Measurements from ENCODE around the gene SLC6A3. TPM values are rescaled to one million over a fixed set of nuclear protein-coding genes. Genes with fewer than 3 reads are reported as not detected.

Gene SLC6A3
- total RNA-seq, 2 experiments from 2014 or later: not detected

- no peak overlapping the region for H3K27ac Mint-ChIP-seq
- CTCF ChIA-PET: interaction anchor here (0.7 kb wide), 1 partner anchor 176 kb away, joined by 6 read pairs; no protein-coding TSS in a partner anchor
- no peaks in the 10 kb centered on the region for H3K27me3 Mint-ChIP-seq (ENCODE audit: low read depth)
- H3K4me1 Mint-ChIP-seq (ENCODE audit: low read depth): peaks cover 6% of the 10 kb centered on the region
- peaks cover 30% of the 10 kb centered on the region for H3K36me3 Mint-ChIP-seq (ENCODE audit: low read depth)
- DNase-seq: no peak
- intact Hi-C loops (cut with micrococcal nuclease): loop anchor here (1.0 kb wide), 1 partner anchor 84 kb away; no protein-coding TSS in a partner anchor
- H3K9me3 Mint-ChIP-seq: peaks cover 8% of the 10 kb centered on the region
- no peak overlapping the region for H3K4me3 Mint-ChIP-seq
Observed at GRCh38 chr5:1468629-1469527, 23.6 kb upstream of the SLC6A3 start.

GRCh38 chr5:1468247-1468612 lies 23.0 kb upstream of the SLC6A3 start:
- H3K27ac Mint-ChIP-seq: no peak overlapping the region
- CTCF ChIA-PET: interaction anchor here (0.7 kb wide), 1 partner anchor 176 kb away, joined by 6 read pairs; no protein-coding TSS in a partner anchor
- H3K4me3 Mint-ChIP-seq: no peak overlapping the region
- H3K36me3 Mint-ChIP-seq (ENCODE audit: low read depth): peaks cover 34% of the 10 kb centered on the region
- intact Hi-C loops (cut with micrococcal nuclease): loop anchor here (1.0 kb wide), 1 partner anchor 83 kb away; no protein-coding TSS in a partner anchor
- DNase-seq: peak; percentile 47
- H3K9me3 Mint-ChIP-seq: peaks cover 8% of the 10 kb centered on the region
- H3K4me1 Mint-ChIP-seq (ENCODE audit: low read depth): peaks cover 6% of the 10 kb centered on the region
- H3K27me3 Mint-ChIP-seq (ENCODE audit: low read depth): no peaks in the 10 kb centered on the region

- no peak overlapping the region for H3K4me3 Mint-ChIP-seq
- H3K36me3 Mint-ChIP-seq (ENCODE audit: low read depth): peaks cover 34% of the 10 kb centered on the region
- no peak overlapping the region for H3K27ac Mint-ChIP-seq
- no peak for DNase-seq
- H3K4me1 Mint-ChIP-seq (ENCODE audit: low read depth): peaks cover 6% of the 10 kb centered on the region
- intact Hi-C loops (cut with micrococcal nuclease): loop anchor here (1.0 kb wide), 1 partner anchor 82 kb away; no protein-coding TSS in a partner anchor
- CTCF ChIA-PET: interaction anchor here (0.7 kb wide), 1 partner anchor 177 kb away, joined by 6 read pairs; no protein-coding TSS in a partner anchor
- no peaks in the 10 kb centered on the region for H3K27me3 Mint-ChIP-seq (ENCODE audit: low read depth)
- H3K9me3 Mint-ChIP-seq: peaks cover 8% of the 10 kb centered on the region
Observed at GRCh38 chr5:1467341-1468246, 22.4 kb upstream of the SLC6A3 start.

GRCh38 chr5:1466631-1467265 lies 21.5 kb upstream of the SLC6A3 start:
- CTCF ChIA-PET: no interaction called here
- no peak overlapping the region for H3K4me3 Mint-ChIP-seq
- no peak for DNase-seq
- intact Hi-C loops (cut with micrococcal nuclease): no loop called here
- H3K9me3 Mint-ChIP-seq: peaks cover 8% of the 10 kb centered on the region
- H3K27ac Mint-ChIP-seq: no peak overlapping the region
- H3K36me3 Mint-ChIP-seq (ENCODE audit: low read depth): peaks cover 36% of the 10 kb centered on the region
- H3K4me1 Mint-ChIP-seq (ENCODE audit: low read depth): peaks cover 6% of the 10 kb centered on the region
- no peaks in the 10 kb centered on the region for H3K27me3 Mint-ChIP-seq (ENCODE audit: low read depth)

- CTCF ChIA-PET: no interaction called here
- H3K9me3 Mint-ChIP-seq: peaks cover 8% of the 10 kb centered on the region
- H3K4me3 Mint-ChIP-seq: no peak overlapping the region
- intact Hi-C loops (cut with micrococcal nuclease): no loop called here
- DNase-seq: no peak
- no peak overlapping the region for H3K27ac Mint-ChIP-seq
- H3K27me3 Mint-ChIP-seq (ENCODE audit: low read depth): no peaks in the 10 kb centered on the region
- peaks cover 34% of the 10 kb centered on the region for H3K36me3 Mint-ChIP-seq (ENCODE audit: low read depth)
- H3K4me1 Mint-ChIP-seq (ENCODE audit: low read depth): peaks cover 6% of the 10 kb centered on the region
Observed at GRCh38 chr5:1465966-1466471, 20.8 kb upstream of the SLC6A3 start.

- Mint-ChIP-seq H3K36me3 (ENCODE audit: low read depth) (peaks cover 38% of the 10 kb centered on the region), H3K27ac (no peak overlapping the region), H3K4me1 (ENCODE audit: low read depth) (peaks cover 4% of the 10 kb centered on the region), H3K4me3 (no peak overlapping the region), H3K27me3 (ENCODE audit: low read depth) (no peaks in the 10 kb centered on the region), H3K9me3 (peaks cover 8% of the 10 kb centered on the region)
- CTCF ChIA-PET: no interaction called here
- DNase-seq: no peak
- intact Hi-C loops (cut with micrococcal nuclease): no loop called here
Observed at GRCh38 chr5:1465117-1465516, 19.9 kb upstream of the SLC6A3 start.

GRCh38 chr5:1464511-1464910 lies 19.3 kb upstream of the SLC6A3 start:
- Mint-ChIP-seq H3K4me3 (no peak overlapping the region), H3K9me3 (peaks cover 8% of the 10 kb centered on the region), H3K27ac (no peak overlapping the region), H3K27me3 (ENCODE audit: low read depth) (no peaks in the 10 kb centered on the region), H3K36me3 (ENCODE audit: low read depth) (peaks cover 38% of the 10 kb centered on the region), H3K4me1 (ENCODE audit: low read depth) (no peaks in the 10 kb centered on the region)
- DNase-seq: no peak
- intact Hi-C loops (cut with micrococcal nuclease): no loop called here
- CTCF ChIA-PET: no interaction called here

- intact Hi-C loops (cut with micrococcal nuclease): no loop called here
- peaks cover 8% of the 10 kb centered on the region for H3K9me3 Mint-ChIP-seq
- CTCF ChIA-PET: no interaction called here
- H3K27me3 Mint-ChIP-seq (ENCODE audit: low read depth): no peaks in the 10 kb centered on the region
- H3K36me3 Mint-ChIP-seq (ENCODE audit: low read depth): peaks cover 38% of the 10 kb centered on the region
- no peak for DNase-seq
- H3K27ac Mint-ChIP-seq: no peak overlapping the region
- no peak overlapping the region for H3K4me3 Mint-ChIP-seq
- no peaks in the 10 kb centered on the region for H3K4me1 Mint-ChIP-seq (ENCODE audit: low read depth)
Observed at GRCh38 chr5:1464096-1464446, 18.8 kb upstream of the SLC6A3 start.

GRCh38 chr5:1463326-1464095 lies 18.3 kb upstream of the SLC6A3 start:
- Mint-ChIP-seq H3K9me3 (peaks cover 8% of the 10 kb centered on the region), H3K27me3 (ENCODE audit: low read depth) (no peaks in the 10 kb centered on the region), H3K4me3 (no peak overlapping the region), H3K4me1 (ENCODE audit: low read depth) (no peaks in the 10 kb centered on the region), H3K27ac (no peak overlapping the region), H3K36me3 (ENCODE audit: low read depth) (peaks cover 38% of the 10 kb centered on the region)
- CTCF ChIA-PET: no interaction called here
- no peak for DNase-seq
- intact Hi-C loops (cut with micrococcal nuclease): no loop called here

- DNase-seq: no peak
- intact Hi-C loops (cut with micrococcal nuclease): no loop called here
- H3K4me1 Mint-ChIP-seq (ENCODE audit: low read depth): no peaks in the 10 kb centered on the region
- no peak overlapping the region for H3K27ac Mint-ChIP-seq
- H3K4me3 Mint-ChIP-seq: no peak overlapping the region
- no peaks in the 10 kb centered on the region for H3K27me3 Mint-ChIP-seq (ENCODE audit: low read depth)
- H3K9me3 Mint-ChIP-seq: peaks cover 8% of the 10 kb centered on the region
- CTCF ChIA-PET: no interaction called here
- peaks cover 34% of the 10 kb centered on the region for H3K36me3 Mint-ChIP-seq (ENCODE audit: low read depth)
Observed at GRCh38 chr5:1462358-1462757, 17.1 kb upstream of the SLC6A3 start.

- intact Hi-C loops (cut with micrococcal nuclease): no loop called here
- no peak overlapping the region for H3K27ac Mint-ChIP-seq
- peaks cover 36% of the 10 kb centered on the region for H3K36me3 Mint-ChIP-seq (ENCODE audit: low read depth)
- no peaks in the 10 kb centered on the region for H3K27me3 Mint-ChIP-seq (ENCODE audit: low read depth)
- peaks cover 15% of the 10 kb centered on the region for H3K9me3 Mint-ChIP-seq
- H3K4me3 Mint-ChIP-seq: no peak overlapping the region
- CTCF ChIA-PET: no interaction called here
- no peak for DNase-seq
- no peaks in the 10 kb centered on the region for H3K4me1 Mint-ChIP-seq (ENCODE audit: low read depth)
Observed at GRCh38 chr5:1461396-1461795, 16.2 kb upstream of the SLC6A3 start.

All from activated naive CD4-positive, alpha-beta T cell treated with anti-CD3 and anti-CD28 coated beads for 36 hours (primary cell).